Activated naive CD4-positive, alpha-beta T cell treated with anti-CD3 and anti-CD28 coated beads, Interleukin-2, amount 50 U/mL, for 72 hours (primary cell): Measurements from ENCODE around the gene GLIS1. TPM values are rescaled to one million over a fixed set of nuclear protein-coding genes. Genes with fewer than 3 reads are reported as not detected.

ENCODE experiments used
- ATAC-seq, 2 donors: fragments of 150-1000 bp; cut with Tn5 transposase; 2 replicates each; pipeline ENCODE4 v1.10.0; 2021; ENCODE audit warnings: mild to moderate bottlenecking in 2 of 2, moderate library complexity in 2 of 2
- DNase-seq, 2 donors: peaks; one replicate each; pipeline ENCODE4 v3.0.0; 2021 to 2022; ENCODE audit warnings: low spot score in 2 of 2
- H3K27ac Mint-ChIP-seq, 2 donors: one replicate each; pipeline ENCODE4 v1.8.0; 2022; ENCODE audit warnings: mild to moderate bottlenecking in 2 of 2, mixed read lengths in 2 of 2
- H3K36me3 Mint-ChIP-seq, 2 donors: one replicate each; pipeline ENCODE4 v1.8.0; 2022; ENCODE audit warnings: mixed read lengths in 2 of 2
- H3K9me3 Mint-ChIP-seq, 2 donors: one replicate each; pipeline ENCODE4 v1.8.0; 2022; ENCODE audit warnings: mixed read lengths in 2 of 2
- total RNA-seq, 2 donors: library from RNA; stranded (reverse); gene quantifications; one replicate each; pipeline ENCODE4 v1.2.3, GENCODE V29; 2022

The GLIS1 gene
- total RNA-seq, 2 donors from 2014 or later: not detected

GRCh38 chr1:53549781-53550180, 189.2 kb downstream of the GLIS1 start:
- H3K9me3 Mint-ChIP-seq: no peaks in the 10 kb centered on the region
- ATAC-seq: no peak
- H3K36me3 Mint-ChIP-seq: no peaks in the 10 kb centered on the region
- no peak overlapping the region for H3K27ac Mint-ChIP-seq
- no peak for DNase-seq

- Mint-ChIP-seq H3K36me3 (no peaks in the 10 kb centered on the region), H3K9me3 (no peaks in the 10 kb centered on the region), H3K27ac (no peak overlapping the region)
- ATAC-seq (no peak), DNase-seq (no peak)
Measured at GRCh38 chr1:53549287-53549686, 189.7 kb downstream of the GLIS1 start.

- no peak for ATAC-seq
- Mint-ChIP-seq H3K9me3 (no peaks in the 10 kb centered on the region), H3K27ac (no peak overlapping the region), H3K36me3 (no peaks in the 10 kb centered on the region)
- DNase-seq: no peak
Measured at GRCh38 chr1:53548031-53548491, 190.9 kb downstream of the GLIS1 start.

- Mint-ChIP-seq H3K27ac (no peak overlapping the region), H3K9me3 (no peaks in the 10 kb centered on the region), H3K36me3 (no peaks in the 10 kb centered on the region)
- DNase-seq (peak in 1 of 2 donors; percentile 28), ATAC-seq (no peak)
Measured at GRCh38 chr1:53547231-53547790, 191.7 kb downstream of the GLIS1 start.

GRCh38 chr1:53546409-53547155, 192.4 kb downstream of the GLIS1 start:
- no peak overlapping the region for H3K27ac Mint-ChIP-seq
- no peaks in the 10 kb centered on the region for H3K9me3 Mint-ChIP-seq
- no peaks in the 10 kb centered on the region for H3K36me3 Mint-ChIP-seq
- ATAC-seq (no peak), DNase-seq (peak in 1 of 2 donors; percentile 41)

GRCh38 chr1:53545663-53546408, 193.1 kb downstream of the GLIS1 start:
- ATAC-seq (no peak), DNase-seq (no peak)
- Mint-ChIP-seq H3K9me3 (no peaks in the 10 kb centered on the region), H3K27ac (no peak overlapping the region), H3K36me3 (no peaks in the 10 kb centered on the region)

GRCh38 chr1:53544728-53545515, 194.0 kb downstream of the GLIS1 start:
- no peak for DNase-seq
- H3K36me3 Mint-ChIP-seq: no peaks in the 10 kb centered on the region
- H3K27ac Mint-ChIP-seq: no peak overlapping the region
- no peak for ATAC-seq
- no peaks in the 10 kb centered on the region for H3K9me3 Mint-ChIP-seq

GRCh38 chr1:53543778-53544695, 194.9 kb downstream of the GLIS1 start:
- H3K9me3 Mint-ChIP-seq: no peaks in the 10 kb centered on the region
- no peaks in the 10 kb centered on the region for H3K36me3 Mint-ChIP-seq
- ATAC-seq: no peak
- H3K27ac Mint-ChIP-seq: no peak overlapping the region
- DNase-seq: no peak

- ATAC-seq: no peak
- H3K9me3 Mint-ChIP-seq: no peaks in the 10 kb centered on the region
- DNase-seq: no peak
- H3K27ac Mint-ChIP-seq: no peak overlapping the region
- H3K36me3 Mint-ChIP-seq: no peaks in the 10 kb centered on the region
Measured at GRCh38 chr1:53543130-53543777, 195.7 kb downstream of the GLIS1 start.

- Mint-ChIP-seq H3K27ac (no peak overlapping the region), H3K9me3 (no peaks in the 10 kb centered on the region), H3K36me3 (no peaks in the 10 kb centered on the region)
- no peak for DNase-seq
- ATAC-seq: no peak
Measured at GRCh38 chr1:53542551-53542950, 196.4 kb downstream of the GLIS1 start.

GRCh38 chr1:53541761-53542550, 197.0 kb downstream of the GLIS1 start:
- ATAC-seq: peak in 1 of 2 donors; percentile 52
- H3K36me3 Mint-ChIP-seq: no peaks in the 10 kb centered on the region
- no peaks in the 10 kb centered on the region for H3K9me3 Mint-ChIP-seq
- H3K27ac Mint-ChIP-seq: no peak overlapping the region
- DNase-seq: no peak

- Mint-ChIP-seq H3K9me3 (no peaks in the 10 kb centered on the region), H3K27ac (no peak overlapping the region), H3K36me3 (no peaks in the 10 kb centered on the region)
- DNase-seq: no peak
- ATAC-seq: no peak
Measured at GRCh38 chr1:53541263-53541625, 197.7 kb downstream of the GLIS1 start.

GRCh38 chr1:53540604-53541262, 198.2 kb downstream of the GLIS1 start:
- no peak for DNase-seq
- Mint-ChIP-seq H3K36me3 (no peaks in the 10 kb centered on the region), H3K9me3 (no peaks in the 10 kb centered on the region), H3K27ac (no peak overlapping the region)
- ATAC-seq: no peak

- H3K27ac Mint-ChIP-seq: peak overlapping the region in 1 of 2 donors; percentile 53
- no peaks in the 10 kb centered on the region for H3K36me3 Mint-ChIP-seq
- no peaks in the 10 kb centered on the region for H3K9me3 Mint-ChIP-seq
- ATAC-seq (no peak), DNase-seq (no peak)
Measured at GRCh38 chr1:53539711-53540603, 199.0 kb downstream of the GLIS1 start.
